Cardiac fibroblast (primary cell): ENCODE data around the gene ACOXL.

Source experiments
- DNase-seq, 2 donors: peaks; one replicate each; pipeline versions ENCODE4 v3.0.0 to v3.0.0-alpha.2; 2010; ENCODE audit warnings: low read depth in 2 of 2
- H3K4me3 ChIP-seq, 2 donors: replicated peaks in 1 of 2; 1 replicate in 1 of 2; 2 replicates in 1 of 2; pipeline ENCODE4 v1.5.1; 2011; ENCODE audit warnings: low read depth in 2 of 2, low read length in 2 of 2, mild to moderate bottlenecking in 2 of 2, moderate library complexity in 1 of 2
- CTCF ChIP-seq: IDR thresholded peaks from one replicate; pipeline ENCODE4 v1.5.1; 2011; ENCODE audit warnings: low read depth, mild to moderate bottlenecking, low read length, inconsistent platforms

Gene ACOXL

GRCh38 chr2:111164078-111164477, 431.7 kb downstream of the ACOXL start:
- H3K4me3 ChIP-seq: no peak overlapping the region
- no peak for DNase-seq
- TF ChIP-seq CTCF: no peak

GRCh38 chr2:111165084-111165483, 432.7 kb downstream of the ACOXL start:
- H3K4me3 ChIP-seq: no peak overlapping the region

GRCh38 chr2:111166115-111166514, 433.7 kb downstream of the ACOXL start:
- no peak for TF ChIP-seq CTCF
- DNase-seq: no peak
- no peak overlapping the region for H3K4me3 ChIP-seq

More at GRCh38 chr2:111165084-111165483, 432.7 kb downstream of the ACOXL start:
- peak in 1 of 2 donors; percentile 52 for DNase-seq
- no peak for TF ChIP-seq CTCF

GRCh38 chr2:111167076-111167862, 434.9 kb downstream of the ACOXL start:
- no peak for DNase-seq
- no peak overlapping the region for H3K4me3 ChIP-seq
- TF ChIP-seq CTCF: no peak

DNA sequence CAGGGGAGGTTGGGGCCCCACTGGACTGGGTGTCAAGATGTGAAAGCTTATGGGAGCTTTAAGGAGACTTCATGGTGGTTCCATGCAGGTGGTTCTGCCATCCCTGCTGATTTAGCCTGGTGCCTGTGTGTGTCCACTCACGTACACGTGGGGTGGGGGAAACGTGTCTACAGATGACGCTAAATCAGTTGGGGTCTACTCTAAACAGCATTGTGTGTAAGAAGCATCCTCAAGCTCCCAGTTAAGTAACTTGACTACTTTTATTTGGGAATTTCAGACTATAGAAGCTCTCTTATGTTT, 435.4 kb downstream of the ACOXL start:
- DNase-seq: no peak
- no peak for TF ChIP-seq CTCF
- no peak overlapping the region for H3K4me3 ChIP-seq
